Activated CD8-positive, alpha-beta memory T cell treated with anti-CD3 and anti-CD28 coated beads, Interleukin-2, amount 50 U/mL, for 24 hours (primary cell): ENCODE data around the gene ENG.
"Not testable (repeated sequence)": the region's sequence is repeated elsewhere in the genome, so short reads cannot be mapped to it uniquely, and the experiment has no call there.

Source experiments
- DNase-seq: peaks from one replicate; pipeline ENCODE4 v3.0.0-alpha.2; 2020; ENCODE audit errors: extremely low read depth

Gene ENG

DNA sequence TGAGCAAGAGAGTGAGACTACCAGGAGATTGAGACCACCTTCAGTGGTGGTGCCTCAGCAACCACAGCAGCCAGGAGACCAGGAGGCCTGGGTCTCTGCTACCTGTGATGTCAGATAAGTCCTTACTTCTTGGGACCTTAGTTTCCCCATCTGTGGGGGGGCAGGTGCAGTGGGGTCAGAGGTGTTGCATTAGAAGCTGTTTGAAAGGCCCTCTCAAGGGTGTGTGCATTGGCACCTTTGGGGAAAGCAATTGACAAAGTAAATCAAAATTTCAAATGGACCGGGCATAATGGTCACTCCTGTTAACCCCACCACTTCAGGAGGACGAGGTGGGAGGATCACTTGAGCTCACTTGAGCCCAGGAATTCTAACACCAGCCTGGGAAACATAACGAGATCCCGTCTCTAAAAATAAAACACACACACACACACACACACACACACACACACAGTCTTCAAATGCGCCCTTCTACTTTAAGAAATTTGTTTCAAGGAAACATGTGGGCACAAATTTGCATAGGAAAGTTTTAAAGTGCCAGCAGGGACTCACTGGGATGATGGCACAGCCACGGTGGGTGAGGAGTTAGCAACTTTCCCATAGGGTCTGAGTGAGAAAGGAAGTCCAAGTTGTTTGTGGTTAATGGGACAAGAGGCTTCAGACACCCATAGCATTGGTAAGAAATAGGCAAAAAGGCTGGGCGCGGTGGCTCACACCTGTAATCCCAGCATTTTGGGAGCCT is 24.4 kb upstream of the ENG start:
- no peak for DNase-seq

GRCh38 chr9:127878001-127878651 is 23.7 kb upstream of the ENG start:
- no peak for DNase-seq

DNA sequence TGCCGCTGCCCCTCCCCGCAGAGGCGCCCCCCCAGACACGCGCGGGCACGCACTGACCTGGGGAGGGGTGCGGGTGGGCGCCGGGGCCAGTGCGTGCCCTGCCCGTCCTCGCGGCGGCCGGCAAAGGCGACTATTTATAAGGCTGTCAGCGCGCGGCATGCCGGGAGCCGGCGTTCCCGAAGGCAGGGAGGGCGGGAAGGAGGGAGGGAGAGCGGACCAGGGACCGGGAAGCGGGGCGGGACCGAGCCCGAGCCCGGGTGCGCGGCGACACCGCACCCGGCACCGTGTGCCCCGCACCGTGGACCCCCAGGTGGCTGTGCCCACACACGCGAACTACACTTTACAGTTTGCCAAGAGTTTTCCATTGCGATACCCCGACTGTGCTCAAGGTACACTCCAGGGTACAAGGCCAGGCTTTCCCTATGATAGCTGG is 23.1 kb upstream of the ENG start, which contains the start of gene AK1:
Gene AK1 (minus strand): TSS at position 110 of the 433 bp plus-strand sequence. CDS start 3,058 bp downstream, outside the sequence.
- DNase-seq: no peak

- no peak for DNase-seq
These were observed 22.5 kb upstream of the ENG start for GRCh38 chr9:127876764-127877562.

- DNase-seq: no peak
These were observed 21.7 kb upstream of the ENG start for GRCh38 chr9:127876026-127876763.

DNA sequence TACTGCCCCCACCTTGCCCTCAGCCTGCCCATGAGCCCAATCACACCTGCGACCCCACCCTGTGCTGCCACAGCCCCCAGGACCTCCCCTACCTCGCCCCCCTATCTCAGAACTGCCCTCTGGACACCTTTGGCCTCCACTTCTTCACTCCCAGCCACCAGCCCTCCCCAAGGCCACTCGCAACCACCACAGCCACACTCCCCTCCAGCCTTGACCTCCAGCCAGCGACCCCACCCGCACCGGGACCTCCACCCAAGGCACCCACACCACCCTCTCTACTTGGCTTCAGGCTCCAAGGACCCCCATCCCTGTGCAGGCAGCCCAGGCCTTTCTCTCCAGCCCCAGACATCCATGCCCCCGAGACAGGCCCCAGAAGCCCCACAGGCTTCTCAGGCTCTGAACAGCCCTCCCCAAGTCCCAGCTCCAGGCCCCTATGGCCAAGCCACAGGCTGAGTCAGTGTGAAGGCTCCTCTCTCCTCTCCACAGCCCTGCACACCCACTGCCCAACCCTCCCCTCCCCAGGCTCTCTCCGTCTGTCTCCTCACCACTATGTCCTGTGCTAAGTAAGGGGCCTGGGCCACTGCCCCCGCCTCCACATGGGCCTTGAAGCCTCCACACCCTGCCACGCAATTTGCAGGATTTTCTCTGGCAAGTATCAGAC is 21.0 kb upstream of the ENG start:
- no peak for DNase-seq

- no peak for DNase-seq
These were observed 20.1 kb upstream of the ENG start for GRCh38 chr9:127874301-127875221.

- DNase-seq: no peak
These were observed 19.4 kb upstream of the ENG start for GRCh38 chr9:127873886-127874285.

- DNase-seq: no peak
These were observed 18.8 kb upstream of the ENG start for GRCh38 chr9:127873223-127873691.

GRCh38 chr9:127872369-127873222 is 18.1 kb upstream of the ENG start:
- no peak for DNase-seq

DNA sequence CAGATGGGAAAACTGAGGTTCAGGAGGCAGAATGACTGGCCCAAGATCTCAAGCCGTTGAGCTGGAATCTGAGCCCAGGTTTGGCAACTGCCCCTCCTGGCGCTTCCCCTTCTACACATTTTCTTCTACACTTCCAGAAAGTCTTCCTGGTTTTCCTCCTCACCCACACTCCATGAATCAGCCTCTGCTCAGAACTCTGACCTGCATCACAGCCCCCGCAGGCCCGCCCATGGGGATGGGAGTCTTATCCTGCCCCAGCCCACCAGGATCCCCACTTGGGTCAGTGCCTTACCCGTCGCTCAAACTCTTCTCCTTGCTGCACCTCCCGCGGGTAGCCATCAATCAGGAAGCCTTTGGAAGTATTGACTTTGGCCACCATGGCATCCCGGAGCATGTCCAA is 17.1 kb upstream of the ENG start:
- no peak for DNase-seq

DNA sequence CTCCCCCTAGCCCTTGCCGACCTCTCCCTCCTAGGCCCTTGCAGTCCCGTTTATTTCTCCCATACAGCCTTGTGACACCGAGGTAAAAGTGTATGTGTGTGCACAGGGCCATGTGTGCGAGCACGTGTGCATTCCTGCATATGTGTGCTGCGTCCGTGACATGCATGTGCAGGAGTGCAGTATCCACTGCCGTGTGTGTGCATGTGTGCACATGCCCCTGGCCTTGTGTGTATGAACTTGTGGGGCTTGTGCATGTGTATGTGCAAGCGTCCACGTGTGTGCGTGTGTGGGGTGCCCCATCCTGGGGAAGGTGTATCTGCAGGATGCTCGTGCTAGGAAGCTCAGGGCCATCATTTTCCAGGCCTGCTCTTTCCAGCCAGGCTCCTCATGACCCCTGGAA is 16.4 kb upstream of the ENG start:
- no peak for DNase-seq

DNA sequence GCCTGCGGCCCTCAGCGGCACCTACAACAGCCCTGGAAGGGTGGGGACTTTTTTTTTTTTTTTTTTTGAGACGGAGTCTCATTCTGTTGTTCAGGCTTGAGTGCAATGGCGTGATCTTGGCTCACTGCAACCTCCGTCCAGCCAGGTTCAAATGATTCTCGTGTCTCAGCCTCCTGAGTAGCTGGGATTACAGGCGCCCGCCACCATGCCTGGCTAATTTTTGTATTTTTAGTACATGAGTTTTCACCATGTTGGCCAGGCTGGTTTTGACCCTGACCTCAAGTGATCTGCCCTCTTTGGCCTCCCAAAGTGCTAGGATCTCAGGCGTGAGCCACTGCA is 15.7 kb upstream of the ENG start:
- DNase-seq: not testable (repeated sequence)

- DNase-seq: peak; percentile 63
These were observed 15.1 kb upstream of the ENG start for GRCh38 chr9:127869310-127870152.

GRCh38 chr9:127868278-127868902 is 13.9 kb upstream of the ENG start:
- DNase-seq: no peak

DNA sequence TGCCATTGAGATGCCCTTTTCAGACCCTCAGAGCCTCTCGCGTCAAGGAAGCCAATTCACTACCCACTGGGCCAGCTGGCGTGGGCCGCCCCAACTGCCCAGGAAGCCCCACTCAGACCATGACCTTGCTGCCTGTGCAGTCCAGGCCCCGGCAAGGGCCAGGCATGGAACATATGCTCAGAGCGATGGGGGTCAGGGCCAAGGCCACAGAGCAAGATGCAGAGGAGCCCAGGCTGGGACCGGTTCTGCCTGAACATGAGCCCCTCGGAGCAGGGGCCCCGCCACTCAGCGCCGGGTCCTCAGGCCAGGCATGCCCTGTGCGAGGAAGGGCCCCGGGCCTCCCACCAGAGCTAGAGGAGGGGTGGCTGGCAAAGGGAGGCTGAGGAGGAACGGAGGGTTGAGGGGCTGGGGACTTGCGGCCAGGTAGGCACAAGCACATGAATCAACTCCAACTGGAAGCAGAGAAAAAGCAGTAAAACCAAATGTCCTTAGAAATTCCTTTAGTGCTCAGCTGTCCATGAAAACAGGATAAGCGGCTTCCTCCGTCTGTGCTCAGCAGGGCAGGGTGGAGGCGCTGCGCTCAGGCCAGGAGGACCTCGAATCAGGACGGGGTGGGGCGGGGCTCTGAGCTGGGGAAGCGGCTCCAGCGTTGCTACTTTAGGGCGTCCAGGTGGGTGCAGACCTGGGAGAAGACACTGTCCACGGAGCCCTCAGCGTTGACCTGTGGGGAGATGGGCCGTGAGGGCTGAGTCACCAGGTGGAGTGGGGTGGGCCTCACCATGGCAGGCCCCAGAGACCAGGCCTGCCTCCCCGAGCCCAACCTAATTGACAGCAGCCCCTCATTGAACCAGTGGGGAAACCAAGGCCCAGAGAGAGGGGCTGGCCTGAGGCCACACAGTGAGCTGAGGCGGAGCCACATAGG is 13.2 kb upstream of the ENG start:
- DNase-seq: no peak

GRCh38 chr9:127866535-127866934 is 12.1 kb upstream of the ENG start:
- no peak for DNase-seq
